Measurements from ENCODE around the gene WDR86.

WDR86 gene

DNA sequence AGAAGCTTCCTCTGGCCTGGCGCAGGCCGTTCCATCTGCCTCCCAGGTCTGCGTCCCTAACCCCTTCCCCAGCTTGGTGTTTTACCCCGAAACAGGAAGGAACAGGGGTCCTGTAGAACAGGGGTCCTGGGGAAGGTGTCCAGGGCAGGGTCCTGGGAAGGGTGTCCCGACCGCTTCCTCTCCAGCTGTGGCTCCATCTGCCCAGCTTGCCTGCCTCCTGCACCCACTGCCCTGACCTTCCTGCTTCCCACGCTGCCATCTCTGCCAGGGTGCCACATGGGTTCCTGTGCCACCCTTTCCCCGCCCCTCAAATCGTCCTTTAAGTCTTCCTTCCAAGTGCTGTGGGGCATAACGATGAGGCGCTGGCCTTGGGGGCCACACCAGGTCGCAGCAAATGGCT, 32.4 kb downstream of the WDR86 start:
- H3K27ac ChIP-seq: no peak overlapping the region
- no peak overlapping the region for H3K4me3 ChIP-seq (ENCODE audit: low read depth, low read length)
- no peak for TF ChIP-seq CTCF (IDR thresholded peaks at IDR 0.05; ENCODE audit: low read depth, low read length)
- no peaks in the 10 kb centered on the region for H3K9me3 ChIP-seq (ENCODE audit: severe bottlenecking)
- peaks cover 14% of the 10 kb centered on the region for H3K27me3 ChIP-seq (ENCODE audit: insufficient read depth, low read depth, severe bottlenecking)
- no peaks in the 10 kb centered on the region for H3K36me3 ChIP-seq
- DNase-seq: no peak

GRCh38 chr7:151376218-151376902, 33.5 kb downstream of the WDR86 start:
- TF ChIP-seq CTCF (IDR thresholded peaks at IDR 0.05; ENCODE audit: low read depth, low read length): no peak
- no peaks in the 10 kb centered on the region for H3K9me3 ChIP-seq (ENCODE audit: severe bottlenecking)
- no peak overlapping the region for H3K4me3 ChIP-seq (ENCODE audit: low read depth, low read length)
- no peak overlapping the region for H3K27ac ChIP-seq
- DNase-seq: no peak
- no peaks in the 10 kb centered on the region for H3K36me3 ChIP-seq
- peaks cover 3% of the 10 kb centered on the region for H3K27me3 ChIP-seq (ENCODE audit: insufficient read depth, low read depth, severe bottlenecking)

- no peaks in the 10 kb centered on the region for H3K36me3 ChIP-seq
- TF ChIP-seq CTCF (IDR thresholded peaks at IDR 0.05; ENCODE audit: low read depth, low read length): no peak
- no peak overlapping the region for H3K27ac ChIP-seq
- no peaks in the 10 kb centered on the region for H3K9me3 ChIP-seq (ENCODE audit: severe bottlenecking)
- no peak overlapping the region for H3K4me3 ChIP-seq (ENCODE audit: low read depth, low read length)
- no peak for DNase-seq
- no peaks in the 10 kb centered on the region for H3K27me3 ChIP-seq (ENCODE audit: insufficient read depth, low read depth, severe bottlenecking)
Observed at GRCh38 chr7:151375530-151376217, 34.2 kb downstream of the WDR86 start.

GRCh38 chr7:151374726-151375125, 35.1 kb downstream of the WDR86 start:
- Histone ChIP-seq H3K27me3 (ENCODE audit: insufficient read depth, low read depth, severe bottlenecking) (no peaks in the 10 kb centered on the region), H3K4me3 (ENCODE audit: low read depth, low read length) (no peak overlapping the region), H3K36me3 (no peaks in the 10 kb centered on the region; the same call in 1 of the 2 replicates), H3K9me3 (ENCODE audit: severe bottlenecking) (no peaks in the 10 kb centered on the region), H3K27ac (no peak overlapping the region)
- TF ChIP-seq CTCF (IDR thresholded peaks at IDR 0.05; ENCODE audit: low read depth, low read length): no peak
- DNase-seq: no peak

DNA sequence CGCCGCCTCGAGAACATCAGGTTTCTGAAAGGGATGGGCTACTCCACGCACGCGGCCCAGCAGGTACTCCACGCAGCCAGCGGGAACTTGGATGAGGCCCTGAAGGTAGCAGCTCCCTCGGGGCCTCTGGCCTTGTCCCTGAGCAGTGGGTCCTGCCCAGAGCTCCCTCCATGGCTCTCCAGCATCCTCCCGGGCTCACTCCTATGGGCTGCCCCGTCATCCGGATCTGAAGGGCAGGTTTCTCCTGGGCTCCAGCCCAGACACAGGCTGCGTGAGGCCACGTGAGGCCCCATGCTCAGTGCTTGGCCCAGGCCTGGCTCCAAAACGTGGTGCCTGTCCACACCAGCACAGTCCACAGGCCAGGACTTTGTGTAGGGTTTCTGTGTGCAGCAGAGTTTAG, 35.7 kb downstream of the WDR86 start:
- Histone ChIP-seq H3K4me3 (ENCODE audit: low read depth, low read length) (no peak overlapping the region), H3K27me3 (ENCODE audit: insufficient read depth, low read depth, severe bottlenecking) (no peaks in the 10 kb centered on the region), H3K27ac (no peak overlapping the region), H3K9me3 (ENCODE audit: severe bottlenecking) (no peaks in the 10 kb centered on the region), H3K36me3 (peaks cover 4% of the 10 kb centered on the region)
- no peak for TF ChIP-seq CTCF (IDR thresholded peaks at IDR 0.05; ENCODE audit: low read depth, low read length)
- no peak for DNase-seq

Measured in WERI-Rb-1 (cell line).